Suppressor macrophage treated with lipopolysaccharide for 4 hours (primary cell): ENCODE measurements around the gene MAST3.
"Not testable (repeated sequence)": the region's sequence is repeated elsewhere in the genome, so short reads cannot be mapped to it uniquely, and the experiment has no call there.

Source experiments
- DNase-seq: peaks from one replicate; pipeline ENCODE4 v3.0.0-alpha.2; 2020

The MAST3 gene

DNA sequence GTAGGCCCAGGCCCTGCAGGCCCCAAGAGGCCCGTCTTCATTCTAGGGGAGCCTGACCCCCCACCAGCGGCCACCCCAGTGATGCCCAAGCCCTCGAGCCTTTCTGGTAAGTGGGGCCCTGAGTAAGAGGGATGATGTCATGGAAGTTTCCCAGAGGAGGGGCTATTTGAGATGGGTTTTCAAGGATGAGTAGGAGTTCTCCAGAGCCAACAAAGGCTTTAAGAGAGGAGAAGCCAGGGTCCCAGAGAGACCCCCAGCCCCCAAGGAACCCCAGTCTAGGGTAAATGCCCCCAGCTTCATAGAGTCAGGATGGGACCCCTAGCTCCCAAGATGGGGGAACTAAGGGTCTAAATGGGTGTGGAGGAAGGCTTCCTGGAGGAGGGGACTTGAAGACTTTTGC is 46.3 kb downstream of the MAST3 start:
- no peak for DNase-seq

DNA sequence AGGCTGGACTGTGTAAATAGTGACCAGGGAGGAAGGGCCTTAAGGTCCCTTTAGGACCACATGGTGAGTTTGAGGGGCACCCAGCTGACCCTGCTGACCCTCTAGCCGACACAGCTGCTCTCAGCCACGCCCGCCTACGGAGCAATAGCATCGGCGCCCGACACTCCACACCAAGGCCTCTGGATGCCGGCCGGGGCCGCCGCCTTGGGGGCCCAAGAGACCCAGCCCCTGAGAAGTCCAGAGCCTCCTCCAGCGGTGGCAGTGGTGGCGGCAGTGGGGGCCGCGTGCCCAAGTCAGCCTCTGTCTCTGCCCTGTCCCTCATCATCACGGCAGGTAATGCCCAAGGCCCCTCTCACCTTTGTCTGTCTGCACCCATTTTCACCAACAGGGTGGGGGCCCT is 46.8 kb downstream of the MAST3 start:
- no peak for DNase-seq

DNA sequence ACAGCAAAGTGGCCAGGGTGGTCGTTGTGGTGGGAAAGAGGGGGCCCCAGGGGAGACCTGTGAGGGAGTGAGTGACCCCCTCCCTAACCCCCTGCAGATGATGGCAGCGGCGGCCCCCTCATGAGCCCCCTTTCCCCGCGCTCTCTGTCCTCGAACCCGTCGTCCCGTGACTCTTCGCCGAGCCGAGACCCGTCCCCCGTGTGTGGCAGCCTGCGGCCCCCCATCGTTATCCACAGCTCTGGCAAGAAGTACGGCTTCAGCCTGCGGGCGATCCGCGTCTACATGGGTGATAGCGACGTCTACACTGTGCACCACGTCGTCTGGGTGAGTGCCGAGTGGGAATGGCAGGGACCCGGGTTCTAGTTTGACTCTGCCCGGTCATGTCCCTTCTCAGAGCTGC is 47.3 kb downstream of the MAST3 start:
- no peak for DNase-seq

DNA sequence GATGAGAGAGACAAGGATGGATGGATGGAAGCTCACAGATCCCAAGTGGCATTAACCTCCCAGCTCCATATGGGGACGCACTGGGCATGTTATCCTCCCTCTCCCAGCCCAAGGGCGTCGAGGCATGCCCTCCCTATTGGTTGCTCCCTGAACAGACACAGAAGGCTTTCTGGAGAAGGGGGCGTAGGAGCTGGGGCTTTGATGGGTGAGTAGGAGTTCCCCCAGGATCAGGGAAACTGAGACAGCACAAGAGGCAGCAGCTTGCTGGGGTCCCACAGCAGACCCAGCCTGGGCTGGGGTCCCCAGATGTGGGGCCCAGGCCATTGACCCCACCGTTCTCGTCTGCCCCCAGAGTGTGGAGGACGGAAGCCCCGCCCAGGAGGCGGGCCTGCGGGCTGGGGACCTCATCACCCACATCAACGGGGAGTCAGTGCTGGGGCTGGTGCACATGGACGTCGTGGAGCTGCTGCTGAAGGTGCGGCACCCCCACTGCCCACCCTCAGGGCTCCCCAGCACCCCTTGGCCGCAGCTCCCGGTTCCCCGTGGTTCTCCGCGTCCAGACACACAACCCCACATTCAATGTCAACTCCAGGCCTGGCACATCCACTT is 47.9 kb downstream of the MAST3 start:
- DNase-seq = no peak

DNA sequence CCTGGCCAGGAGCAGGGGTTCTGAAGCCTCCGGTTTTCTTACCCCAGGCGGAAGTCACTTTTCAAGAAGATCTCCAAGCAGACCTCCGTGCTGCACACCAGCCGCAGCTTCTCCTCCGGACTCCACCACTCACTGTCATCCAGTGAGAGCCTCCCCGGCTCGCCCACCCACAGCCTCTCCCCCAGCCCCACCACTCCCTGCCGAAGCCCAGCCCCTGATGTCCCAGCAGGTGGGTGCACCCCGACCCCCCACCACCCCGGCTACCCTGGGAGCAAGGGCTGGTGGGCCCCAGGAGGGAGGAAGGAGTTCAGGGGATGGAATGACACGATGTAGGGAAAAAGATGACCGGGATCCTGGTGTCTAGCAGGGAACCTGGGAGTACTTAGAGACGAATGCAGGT is 49.8 kb downstream of the MAST3 start:
- DNase-seq = no peak

DNA sequence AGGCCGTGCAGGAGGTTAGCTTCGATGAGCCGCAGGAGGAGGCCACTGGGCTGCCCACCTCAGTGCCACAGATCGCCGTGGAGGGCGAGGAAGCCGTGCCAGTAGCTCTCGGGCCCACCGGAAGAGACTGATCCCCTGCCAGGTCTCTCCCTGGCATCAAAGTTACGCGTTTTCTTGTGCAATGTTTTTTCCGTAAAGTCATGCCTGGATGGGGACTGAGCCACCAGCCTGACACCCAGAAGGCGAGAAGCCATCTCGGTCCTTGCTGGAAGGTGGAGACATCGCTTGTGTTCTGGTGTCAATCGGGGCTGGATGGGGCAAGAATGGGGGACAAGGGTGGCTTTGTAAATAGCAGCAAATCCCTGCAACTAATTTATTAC is 52.0 kb downstream of the MAST3 start:
- DNase-seq = no peak

DNA sequence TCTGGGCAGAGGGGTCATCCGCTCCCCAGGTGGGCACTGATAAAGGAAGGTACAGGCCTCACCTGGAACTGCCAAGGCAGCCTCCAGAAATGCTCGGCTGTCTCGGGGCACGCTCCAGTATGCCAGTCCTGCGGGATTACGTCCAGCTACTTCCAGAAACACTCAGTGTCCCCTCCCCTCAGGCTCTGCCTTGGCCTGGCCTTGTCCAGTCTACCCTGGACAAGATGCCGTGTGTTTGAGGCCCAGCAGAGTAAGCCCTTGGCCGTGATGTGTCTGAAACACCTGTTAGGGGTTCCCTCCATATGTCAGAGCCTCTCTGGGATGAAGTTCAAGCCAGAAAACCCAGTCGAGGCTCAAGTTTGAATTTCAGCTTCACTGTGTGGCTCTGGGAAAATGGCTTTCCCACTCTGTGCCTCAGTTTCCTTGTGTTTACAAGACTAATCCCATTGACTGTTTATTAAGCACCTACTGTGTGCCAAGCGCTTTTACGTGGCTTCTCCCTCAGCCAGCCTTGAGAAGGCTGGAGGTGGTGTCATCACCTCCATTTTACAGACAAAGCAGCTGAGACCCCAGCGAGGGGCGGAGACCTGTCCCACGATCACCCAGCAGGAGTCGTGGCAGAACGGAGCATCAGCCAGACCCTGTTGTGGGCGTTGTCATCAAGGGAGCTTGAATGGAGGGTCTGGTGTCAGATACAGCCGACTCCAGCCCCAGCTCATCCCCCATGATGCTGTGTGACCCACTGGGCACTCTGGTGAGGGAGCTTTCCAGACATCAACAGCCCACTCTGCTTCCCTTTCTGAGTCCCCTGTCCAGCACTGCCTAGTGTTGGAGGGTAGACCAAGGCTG is 53.4 kb downstream of the MAST3 start:
- no peak for DNase-seq

DNA sequence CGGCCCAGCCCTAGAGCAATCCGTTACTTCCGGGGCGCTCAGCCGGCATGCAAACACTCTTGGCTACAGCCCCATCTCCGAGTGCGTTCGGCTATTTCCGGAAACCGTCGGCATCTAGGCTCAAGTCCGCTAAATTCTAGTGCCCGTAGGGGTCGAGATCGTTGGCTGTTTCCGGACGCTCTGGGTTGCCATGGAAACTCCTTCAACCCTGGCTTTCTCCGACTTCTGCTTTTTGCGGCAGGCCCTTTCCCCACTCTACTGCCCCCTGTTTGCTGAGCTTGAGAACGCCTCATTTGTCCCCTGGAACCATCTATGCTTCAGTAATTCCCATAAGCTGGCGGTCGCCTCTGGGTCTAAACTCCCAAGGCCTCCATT is 54.9 kb downstream of the MAST3 start:
- DNase-seq = peak; percentile 100

DNA sequence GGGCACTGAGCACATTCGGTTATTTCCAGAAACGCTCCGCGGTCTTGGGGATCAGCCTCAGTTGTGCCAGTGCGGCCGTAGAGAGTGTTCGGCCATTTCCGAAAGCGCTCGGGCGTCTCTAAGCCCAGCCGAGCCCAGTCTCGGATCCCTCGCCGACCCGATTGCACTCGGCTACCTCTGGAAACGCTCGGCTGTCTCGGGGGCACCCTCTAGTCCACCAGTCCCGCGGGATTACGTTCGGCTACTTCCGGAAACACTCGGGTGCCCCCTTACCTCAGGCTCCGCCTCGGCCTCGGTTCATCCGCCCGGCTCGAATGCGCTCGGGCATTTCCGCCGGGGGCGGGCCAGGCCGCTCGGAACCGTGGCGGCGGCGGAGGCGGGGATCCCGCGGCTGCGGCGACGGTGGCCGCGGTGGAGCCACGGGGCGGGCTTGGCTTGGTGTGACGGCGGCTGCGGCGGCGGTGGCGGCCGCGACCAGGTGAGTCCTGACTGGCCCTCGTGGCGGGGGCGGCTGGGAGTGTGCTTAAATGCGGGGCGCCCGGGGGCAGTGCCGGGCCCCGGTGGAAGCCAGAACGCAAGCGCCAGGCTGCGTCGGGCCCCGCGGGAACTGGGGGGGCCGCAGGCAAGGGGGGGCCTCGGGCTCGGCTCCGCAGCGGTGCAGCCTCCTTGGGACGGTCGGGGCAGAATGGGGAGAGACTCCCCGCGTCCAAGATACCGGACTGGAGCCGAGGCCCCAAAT is 55.4 kb downstream of the MAST3 start, which contains the start of gene PIK3R2:
PIK3R2 (plus strand) TSS at position 347 of the 739 bp plus-strand sequence. CDS start 2,717 bp downstream, outside the sequence.
- peak; percentile 100 for DNase-seq

DNA sequence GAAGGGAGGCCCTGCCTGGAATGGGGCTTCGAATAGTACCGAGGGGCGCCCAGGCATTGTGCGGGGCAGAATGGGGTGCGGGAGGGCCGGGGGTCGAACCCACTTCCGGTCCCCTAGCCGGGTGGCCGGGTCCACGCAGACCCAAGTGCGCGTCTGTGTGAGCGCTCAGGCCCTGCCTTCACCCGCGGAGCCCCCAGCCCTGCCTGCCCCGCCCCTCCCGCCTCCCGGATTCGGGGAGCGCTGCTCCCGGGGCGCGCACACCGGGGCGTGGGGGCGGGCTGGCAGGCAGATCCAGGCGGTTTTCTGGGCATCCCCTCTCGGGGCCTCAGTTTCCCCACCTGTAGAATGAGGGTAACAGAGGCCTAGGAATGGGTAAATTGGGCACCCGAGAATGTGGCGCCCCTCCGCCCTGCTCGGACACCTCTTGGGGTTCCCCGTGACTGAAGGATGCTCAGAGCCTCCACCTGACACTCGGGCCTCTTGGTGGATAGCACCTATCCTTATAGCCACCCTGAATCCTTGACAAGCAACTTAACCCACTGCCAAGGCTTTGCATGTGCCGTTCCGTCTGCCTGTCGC is 56.1 kb downstream of the MAST3 start:
- DNase-seq = no peak

DNA sequence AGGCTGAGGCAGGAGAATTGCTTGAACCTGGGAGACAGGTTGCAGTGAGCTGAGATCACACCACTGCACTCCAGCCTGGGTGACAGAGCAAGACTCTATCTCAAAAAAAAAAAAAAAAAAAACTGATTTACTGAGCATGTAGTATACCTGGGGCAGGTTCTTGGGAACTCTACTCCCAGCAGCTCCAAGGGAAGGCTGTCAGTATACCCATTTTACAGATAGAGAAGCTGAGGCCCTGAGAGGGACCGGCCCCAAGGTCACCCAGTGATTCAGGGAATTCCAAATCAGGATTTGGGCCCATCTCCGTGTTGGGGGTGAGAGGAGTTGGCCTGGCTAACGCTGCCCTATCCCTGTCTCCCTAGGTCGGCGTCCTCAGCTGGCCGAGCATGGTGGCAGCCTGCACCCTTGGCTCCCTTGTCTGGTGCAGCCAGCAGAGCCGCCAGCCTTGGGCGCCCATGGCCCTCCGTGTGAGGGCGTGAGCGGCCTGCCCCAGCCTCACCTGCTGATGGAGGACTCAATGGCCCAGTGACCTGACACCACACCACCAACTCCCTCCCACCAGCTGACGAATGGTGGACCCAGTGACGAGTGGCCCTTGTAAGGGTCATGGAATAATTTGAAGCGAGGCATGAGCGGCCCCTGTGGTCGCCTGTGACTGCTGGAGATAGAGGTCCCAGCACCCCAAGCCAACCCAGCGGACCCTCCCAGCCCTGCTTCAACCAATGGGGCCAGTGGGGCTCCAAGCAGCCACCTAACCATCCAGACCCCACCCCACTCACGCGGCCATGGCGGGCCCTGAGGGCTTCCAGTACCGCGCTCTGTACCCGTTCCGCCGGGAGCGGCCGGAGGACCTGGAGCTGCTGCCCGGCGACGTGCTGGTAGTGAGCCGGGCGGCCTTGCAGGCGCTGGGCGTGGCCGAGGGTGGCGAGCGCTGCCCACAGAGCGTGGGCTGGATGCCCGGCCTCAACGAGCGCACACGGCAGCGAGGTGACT is 57.8 kb downstream of the MAST3 start:
- no peak for DNase-seq

DNA sequence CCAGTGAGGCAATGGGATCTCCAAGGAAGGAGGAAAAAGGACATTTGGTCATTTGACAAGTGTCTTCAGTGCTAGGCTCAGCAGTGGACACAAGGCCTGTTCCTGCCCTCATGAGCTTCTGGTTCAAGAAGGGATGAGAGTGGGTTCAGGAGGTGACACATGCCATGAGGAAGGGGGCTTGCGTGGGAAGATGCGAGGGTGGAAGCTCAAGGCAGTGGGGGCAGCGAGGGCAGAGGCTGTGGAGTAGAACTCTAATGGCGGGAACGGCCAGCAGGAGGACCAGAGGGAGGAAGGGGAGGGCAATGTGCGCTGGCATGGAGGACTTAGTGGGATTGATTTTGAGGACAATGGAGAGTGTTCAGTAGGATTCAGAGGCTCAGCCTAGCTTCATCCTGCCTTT is 58.7 kb downstream of the MAST3 start:
- no peak for DNase-seq

DNA sequence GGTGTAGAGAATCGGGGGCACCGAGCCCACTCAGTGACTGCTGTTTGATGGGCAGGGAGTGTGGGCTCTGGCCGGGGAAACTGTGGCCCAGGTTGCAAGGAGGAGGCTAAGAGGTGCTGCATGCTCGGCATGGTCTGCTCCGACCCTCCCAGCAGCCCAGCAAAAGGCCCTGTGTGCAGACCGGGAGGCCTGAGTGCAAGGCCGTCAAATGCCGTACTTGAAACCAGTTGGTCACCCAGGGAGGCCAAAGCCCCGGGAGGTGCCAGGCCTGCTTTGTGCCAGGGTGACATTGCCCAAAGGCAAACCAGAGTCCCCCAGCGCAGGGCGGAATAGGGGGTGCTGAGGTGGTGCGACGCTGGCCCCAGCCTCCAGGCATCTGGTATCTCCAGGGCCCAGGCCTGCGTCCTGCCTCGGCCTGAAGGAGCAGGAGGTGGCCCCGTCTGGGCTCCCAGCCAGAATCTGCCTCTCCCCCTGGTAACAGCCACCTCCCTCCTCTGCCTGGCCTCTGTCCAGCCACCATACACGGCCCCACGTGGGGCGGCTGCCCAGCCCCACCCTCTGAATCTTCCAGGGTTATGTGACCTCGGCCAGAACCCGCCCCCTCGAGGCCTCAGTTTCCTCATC is 59.4 kb downstream of the MAST3 start:
- DNase-seq = peak; percentile 24

DNA sequence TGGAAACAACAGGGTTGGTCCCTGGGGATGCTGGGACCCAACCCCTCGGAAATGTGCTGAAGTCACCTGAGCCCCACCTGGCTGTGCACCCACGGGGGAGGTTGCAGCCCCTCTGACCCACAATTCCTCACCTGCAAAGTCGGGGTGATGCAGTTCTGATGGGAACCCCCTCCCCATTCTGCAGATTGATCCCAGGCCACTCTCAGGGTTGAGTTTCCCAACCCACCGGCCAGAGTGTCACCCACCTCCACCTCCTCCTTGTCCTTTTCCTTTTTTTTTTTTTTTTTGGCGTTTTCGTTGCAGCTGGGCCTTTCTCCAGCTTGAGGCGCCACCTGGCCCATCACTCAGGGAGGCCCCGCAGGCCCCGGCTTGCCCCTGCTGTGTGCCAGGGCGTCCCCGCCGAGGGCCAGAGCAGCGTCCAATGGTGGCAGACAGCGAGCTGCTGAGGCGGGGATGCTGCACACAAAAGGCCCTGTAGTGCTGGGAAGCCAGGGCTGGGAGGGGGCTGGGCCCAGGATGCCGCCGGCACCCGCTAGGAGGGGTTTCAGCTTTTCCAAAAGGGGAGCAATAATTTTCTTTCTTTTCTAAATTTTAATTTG is 60.0 kb downstream of the MAST3 start:
- no peak for DNase-seq

DNA sequence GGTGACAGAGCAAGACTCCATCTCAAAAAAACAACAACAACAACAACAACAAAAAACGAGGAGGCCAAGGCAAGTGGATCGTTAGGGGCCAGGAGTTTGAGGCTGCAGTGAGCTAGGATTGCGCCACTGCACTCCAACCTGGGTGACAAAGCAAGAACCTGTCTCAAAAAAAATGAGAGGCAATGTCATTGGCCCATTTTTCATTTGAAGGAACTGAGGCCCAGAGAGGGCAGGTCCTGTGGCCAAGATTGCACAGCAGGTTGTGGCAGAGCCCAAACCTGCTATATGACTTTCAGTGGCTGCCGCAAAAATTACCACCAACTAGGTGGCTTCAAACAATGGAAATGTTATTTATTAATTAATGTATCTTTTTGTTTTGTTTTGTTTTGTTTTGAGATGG is 60.9 kb downstream of the MAST3 start:
- DNase-seq = no peak

DNA sequence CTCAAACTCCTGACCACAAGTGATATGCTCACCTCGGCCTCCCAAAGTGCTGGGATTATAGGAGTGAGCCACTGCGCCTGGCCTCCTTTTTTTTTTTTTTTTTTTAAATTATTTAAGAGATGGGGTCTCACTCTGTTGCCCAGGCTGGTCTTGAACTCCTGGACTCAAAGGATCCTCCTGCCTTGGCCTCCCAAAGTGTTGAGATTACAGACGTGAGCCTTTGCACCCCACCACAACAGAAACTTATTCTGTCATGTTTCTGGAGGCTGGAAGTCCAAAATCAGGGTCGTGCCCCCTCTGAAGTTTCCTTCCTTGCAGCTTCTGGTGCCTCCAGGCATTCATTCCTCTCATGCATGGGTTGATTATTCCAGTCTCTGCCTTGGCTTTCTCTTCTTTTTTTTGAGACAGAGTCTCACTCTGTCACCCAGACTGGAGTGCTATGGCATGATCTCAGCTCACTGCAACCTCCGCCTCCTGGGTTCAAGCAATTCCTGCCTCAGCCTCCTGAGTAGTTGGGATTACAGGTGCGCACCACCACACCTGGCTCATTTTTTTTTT is 61.6 kb downstream of the MAST3 start:
- DNase-seq = not testable (repeated sequence)

DNA sequence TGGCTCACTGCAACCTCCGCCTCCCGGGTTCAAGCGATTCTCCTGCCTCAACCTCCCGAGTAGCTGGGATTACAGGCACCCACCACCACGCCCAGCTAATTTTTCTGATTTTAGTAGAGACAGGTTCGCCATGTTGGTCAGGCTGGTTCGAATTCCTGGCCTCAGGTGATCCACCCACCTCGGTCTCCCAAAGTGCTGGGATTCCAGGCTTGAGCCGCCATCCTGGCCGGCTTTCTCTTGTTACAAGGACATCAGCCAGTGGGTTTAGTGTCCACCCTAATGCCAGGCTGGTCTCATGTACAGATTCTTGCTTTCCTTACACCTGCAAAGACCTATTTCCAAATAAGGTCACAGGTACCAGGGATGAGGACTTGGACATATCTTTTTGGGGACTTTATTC is 62.2 kb downstream of the MAST3 start:
- DNase-seq = no peak

DNA sequence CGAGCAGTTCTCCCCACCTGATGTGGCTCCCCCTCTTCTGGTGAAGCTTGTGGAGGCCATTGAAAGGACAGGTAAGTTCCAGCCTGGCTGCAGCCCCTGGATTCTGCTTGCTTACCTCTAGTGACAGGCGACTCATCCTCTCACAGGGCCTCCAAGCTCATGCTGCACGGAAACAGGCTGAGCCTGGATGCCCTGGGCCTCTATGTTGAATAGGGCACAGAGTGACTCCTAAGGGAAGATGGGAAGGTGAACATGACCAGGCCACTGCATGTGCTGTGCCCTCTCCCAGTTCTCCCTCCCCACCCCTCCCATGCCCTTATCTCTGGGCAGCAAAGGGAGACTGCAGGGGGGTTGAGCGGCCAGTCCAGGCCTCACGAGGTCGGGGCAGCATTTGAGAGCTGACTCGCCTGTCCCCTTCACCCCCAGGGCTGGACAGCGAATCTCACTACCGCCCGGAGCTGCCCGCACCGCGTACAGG is 63.0 kb downstream of the MAST3 start:
- no peak for DNase-seq

DNA sequence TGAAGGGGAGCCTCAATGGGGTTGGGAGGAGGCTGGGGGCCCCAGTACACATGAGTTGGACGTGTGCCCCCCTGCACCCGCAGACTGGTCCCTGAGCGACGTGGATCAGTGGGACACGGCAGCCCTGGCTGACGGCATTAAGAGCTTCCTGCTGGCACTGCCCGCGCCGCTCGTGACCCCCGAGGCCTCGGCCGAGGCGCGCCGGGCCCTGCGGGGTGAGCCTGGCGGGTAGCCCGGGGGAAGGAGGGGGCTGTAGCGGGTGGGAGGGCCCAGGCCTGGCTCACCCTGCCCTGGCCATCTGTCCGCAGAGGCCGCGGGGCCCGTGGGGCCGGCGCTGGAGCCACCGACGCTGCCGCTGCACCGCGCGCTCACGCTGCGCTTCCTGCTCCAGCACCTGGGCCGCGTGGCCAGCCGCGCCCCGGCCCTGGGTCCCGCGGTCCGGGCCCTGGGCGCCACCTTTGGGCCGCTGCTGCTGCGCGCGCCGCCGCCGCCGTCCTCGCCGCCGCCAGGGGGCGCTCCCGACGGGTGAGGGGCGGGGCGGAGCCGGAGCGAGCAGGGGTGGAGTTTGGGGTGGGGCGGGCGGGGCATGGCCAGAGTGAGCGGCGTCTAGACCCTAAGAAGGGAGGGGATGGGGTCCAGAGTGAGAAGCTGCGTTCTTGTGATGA is 63.5 kb downstream of the MAST3 start:
- peak; percentile 90 for DNase-seq

DNA sequence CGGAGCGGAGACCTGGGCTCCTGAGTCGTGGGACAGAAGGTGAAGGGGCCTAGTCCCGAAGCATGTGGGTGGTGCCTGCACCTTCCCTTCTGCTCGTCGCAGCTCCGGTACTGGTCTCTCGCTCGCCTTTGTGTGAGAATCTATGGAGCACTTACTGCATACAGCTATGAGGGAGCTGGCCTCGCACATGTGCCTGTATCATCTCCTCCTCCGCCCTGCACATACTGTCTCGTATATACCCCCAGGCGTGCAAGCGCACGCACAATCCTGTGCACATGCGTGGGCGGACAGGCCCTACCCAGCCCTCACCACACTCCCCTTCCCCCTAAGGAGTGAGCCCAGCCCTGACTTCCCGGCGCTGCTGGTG is 64.0 kb downstream of the MAST3 start:
- DNase-seq = no peak
